Measurements from ENCODE around the gene NPLOC4. TPM values are rescaled to one million over a fixed set of nuclear protein-coding genes. Genes with fewer than 3 reads are reported as not detected.

The NPLOC4 gene
- total RNA-seq, 4 donors from 2014 or later, result 176 to 290 (median 263) TPM

GRCh38 chr17:81514739-81515529 lies 122.0 kb downstream of the NPLOC4 start:
- H3K36me3 ChIP-seq, result peaks cover 0 to 22% of the 10 kb centered on the region in 2 donors
- in situ Hi-C loops (cut with MboI; ENCODE audit: low sequenced_read_pairs in 4 of 4) (no loop called here), intact Hi-C loops (cut with DNase I; ENCODE audit: low total_unique reads) (loop anchor here (5.0 kb wide), 1 partner anchor 37 kb away; the partner anchor contains the start of gene FAAP100)
- H3K9me3 ChIP-seq, result no peaks in the 10 kb centered on the region
- peak overlapping the region; percentile 91 to 100 (median 99) for H3K27ac ChIP-seq
- H3K27me3 ChIP-seq, result peaks cover 0 to 12% (median 4%) of the 10 kb centered on the region in 3 donors
- no peak for TF ChIP-seq CTCF (IDR thresholded peaks at IDR 0.05 in 4 of 5, conservative IDR thresholded peaks at IDR 0.05 in 1 of 5)
- peak; percentile 89 for TF ChIP-seq POLR2A (IDR thresholded peaks at IDR 0.05)
- H3K4me1 ChIP-seq, result peaks cover 28 to 44% of the 10 kb centered on the region in 2 donors
- peak; percentile 33 to 42 for ATAC-seq
- peak; percentile 61 to 77 for DNase-seq
- peak overlapping the region; percentile 76 to 95 (median 86) for H3K4me3 ChIP-seq

GRCh38 chr17:81514489-81514738 lies 122.5 kb downstream of the NPLOC4 start:
- ATAC-seq (no peak), DNase-seq (no peak)
- Histone ChIP-seq H3K36me3 (peaks cover 0 to 27% of the 10 kb centered on the region in 2 donors), H3K27ac (peak overlapping the region; percentile 91 to 100 (median 99)), H3K4me1 (peaks cover 30 to 44% of the 10 kb centered on the region in 2 donors), H3K27me3 (peaks cover 0 to 7% (median 0%) of the 10 kb centered on the region in 3 donors), H3K9me3 (no peaks in the 10 kb centered on the region), H3K4me3 (peak overlapping the region; percentile 76 to 95 (median 86))
- no peak for TF ChIP-seq CTCF (IDR thresholded peaks at IDR 0.05 in 4 of 5, conservative IDR thresholded peaks at IDR 0.05 in 1 of 5)
- no peak for TF ChIP-seq POLR2A (IDR thresholded peaks at IDR 0.05)
- in situ Hi-C loops (cut with MboI; ENCODE audit: low sequenced_read_pairs in 4 of 4) (no loop called here), intact Hi-C loops (cut with DNase I; ENCODE audit: low total_unique reads) (loop anchor here (5.0 kb wide), 1 partner anchor 38 kb away; the partner anchor contains the start of gene FAAP100)

- Histone ChIP-seq H3K4me1 (peaks cover 30 to 45% of the 10 kb centered on the region in 2 donors), H3K4me3 (peak overlapping the region; percentile 76 to 95 (median 86)), H3K9me3 (no peaks in the 10 kb centered on the region), H3K27me3 (peaks cover 0 to 4% (median 0%) of the 10 kb centered on the region in 3 donors), H3K27ac (peak overlapping the region; percentile 91 to 100 (median 99)), H3K36me3 (peaks cover 0 to 30% of the 10 kb centered on the region in 2 donors)
- in situ Hi-C loops (cut with MboI; ENCODE audit: low sequenced_read_pairs in 4 of 4), result no loop called here
- intact Hi-C loops (cut with DNase I; ENCODE audit: low total_unique reads), result loop anchor here (2.0 to 5.0 kb wide), 2 partner anchors 38 to 119 kb away; partner anchors contain the start of genes BAHCC1 and FAAP100
- ATAC-seq (peak; percentile 33 to 48), DNase-seq (peak; percentile 36 to 67)
- TF ChIP-seq CTCF (IDR thresholded peaks at IDR 0.05 in 4 of 5, conservative IDR thresholded peaks at IDR 0.05 in 1 of 5), result no peak
- no peak for TF ChIP-seq POLR2A (IDR thresholded peaks at IDR 0.05)
These were observed 123.0 kb downstream of the NPLOC4 start for GRCh38 chr17:81513753-81514488.

- Histone ChIP-seq H3K27ac (peak overlapping the region; percentile 91 to 100 (median 99)), H3K4me3 (peak overlapping the region; percentile 76 to 95 (median 86)), H3K27me3 (peaks cover 0 to 2% (median 0%) of the 10 kb centered on the region in 3 donors), H3K9me3 (no peaks in the 10 kb centered on the region), H3K4me1 (peaks cover 30 to 44% of the 10 kb centered on the region in 2 donors), H3K36me3 (peaks cover 0 to 30% of the 10 kb centered on the region in 2 donors)
- no peak for TF ChIP-seq POLR2A (IDR thresholded peaks at IDR 0.05)
- TF ChIP-seq CTCF (IDR thresholded peaks at IDR 0.05 in 4 of 5, conservative IDR thresholded peaks at IDR 0.05 in 1 of 5), result no peak
- in situ Hi-C loops (cut with MboI; ENCODE audit: low sequenced_read_pairs in 4 of 4) (no loop called here), intact Hi-C loops (cut with DNase I; ENCODE audit: low total_unique reads) (loop anchor here (2.0 to 5.0 kb wide), 2 partner anchors 39 to 119 kb away; partner anchors contain the start of genes BAHCC1 and FAAP100)
- peak; percentile 48 to 51 for ATAC-seq
- peak; percentile 40 to 64 for DNase-seq
These were observed 123.5 kb downstream of the NPLOC4 start for GRCh38 chr17:81513372-81513752.

All from gastrocnemius medialis (tissue), 4 donors.